ENCODE results near the gene TRMT61B. TPM values are rescaled to one million over a fixed set of nuclear protein-coding genes. Genes with fewer than 3 reads are reported as not detected.

The TRMT61B gene
- total RNA-seq, 1 experiment from 2014 or later, result 24.0 TPM

GRCh38 chr2:28802975-28803429 is 67.1 kb downstream of the TRMT61B start (continued):
- TF ChIP-seq, protein P1, sequence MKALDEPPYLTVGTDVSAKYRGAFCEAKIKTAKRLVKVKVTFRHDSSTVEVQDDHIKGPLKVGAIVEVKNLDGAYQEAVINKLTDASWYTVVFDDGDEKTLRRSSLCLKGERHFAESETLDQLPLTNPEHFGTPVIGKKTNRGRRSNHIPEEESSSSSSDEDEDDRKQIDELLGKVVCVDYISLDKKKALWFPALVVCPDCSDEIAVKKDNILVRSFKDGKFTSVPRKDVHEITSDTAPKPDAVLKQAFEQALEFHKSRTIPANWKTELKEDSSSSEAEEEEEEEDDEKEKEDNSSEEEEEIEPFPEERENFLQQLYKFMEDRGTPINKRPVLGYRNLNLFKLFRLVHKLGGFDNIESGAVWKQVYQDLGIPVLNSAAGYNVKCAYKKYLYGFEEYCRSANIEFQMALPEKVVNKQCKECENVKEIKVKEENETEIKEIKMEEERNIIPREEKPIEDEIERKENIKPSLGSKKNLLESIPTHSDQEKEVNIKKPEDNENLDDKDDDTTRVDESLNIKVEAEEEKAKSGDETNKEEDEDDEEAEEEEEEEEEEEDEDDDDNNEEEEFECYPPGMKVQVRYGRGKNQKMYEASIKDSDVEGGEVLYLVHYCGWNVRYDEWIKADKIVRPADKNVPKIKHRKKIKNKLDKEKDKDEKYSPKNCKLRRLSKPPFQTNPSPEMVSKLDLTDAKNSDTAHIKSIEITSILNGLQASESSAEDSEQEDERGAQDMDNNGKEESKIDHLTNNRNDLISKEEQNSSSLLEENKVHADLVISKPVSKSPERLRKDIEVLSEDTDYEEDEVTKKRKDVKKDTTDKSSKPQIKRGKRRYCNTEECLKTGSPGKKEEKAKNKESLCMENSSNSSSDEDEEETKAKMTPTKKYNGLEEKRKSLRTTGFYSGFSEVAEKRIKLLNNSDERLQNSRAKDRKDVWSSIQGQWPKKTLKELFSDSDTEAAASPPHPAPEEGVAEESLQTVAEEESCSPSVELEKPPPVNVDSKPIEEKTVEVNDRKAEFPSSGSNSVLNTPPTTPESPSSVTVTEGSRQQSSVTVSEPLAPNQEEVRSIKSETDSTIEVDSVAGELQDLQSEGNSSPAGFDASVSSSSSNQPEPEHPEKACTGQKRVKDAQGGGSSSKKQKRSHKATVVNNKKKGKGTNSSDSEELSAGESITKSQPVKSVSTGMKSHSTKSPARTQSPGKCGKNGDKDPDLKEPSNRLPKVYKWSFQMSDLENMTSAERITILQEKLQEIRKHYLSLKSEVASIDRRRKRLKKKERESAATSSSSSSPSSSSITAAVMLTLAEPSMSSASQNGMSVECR (CRISPR knock-in tag; IDR thresholded peaks at IDR 0.05; ENCODE audit: borderline replicate concordance), result no peak
- no peak for TF ChIP-seq FOXK1 (CRISPR knock-in tag; IDR thresholded peaks at IDR 0.05)
- TF ChIP-seq, protein P2, sequence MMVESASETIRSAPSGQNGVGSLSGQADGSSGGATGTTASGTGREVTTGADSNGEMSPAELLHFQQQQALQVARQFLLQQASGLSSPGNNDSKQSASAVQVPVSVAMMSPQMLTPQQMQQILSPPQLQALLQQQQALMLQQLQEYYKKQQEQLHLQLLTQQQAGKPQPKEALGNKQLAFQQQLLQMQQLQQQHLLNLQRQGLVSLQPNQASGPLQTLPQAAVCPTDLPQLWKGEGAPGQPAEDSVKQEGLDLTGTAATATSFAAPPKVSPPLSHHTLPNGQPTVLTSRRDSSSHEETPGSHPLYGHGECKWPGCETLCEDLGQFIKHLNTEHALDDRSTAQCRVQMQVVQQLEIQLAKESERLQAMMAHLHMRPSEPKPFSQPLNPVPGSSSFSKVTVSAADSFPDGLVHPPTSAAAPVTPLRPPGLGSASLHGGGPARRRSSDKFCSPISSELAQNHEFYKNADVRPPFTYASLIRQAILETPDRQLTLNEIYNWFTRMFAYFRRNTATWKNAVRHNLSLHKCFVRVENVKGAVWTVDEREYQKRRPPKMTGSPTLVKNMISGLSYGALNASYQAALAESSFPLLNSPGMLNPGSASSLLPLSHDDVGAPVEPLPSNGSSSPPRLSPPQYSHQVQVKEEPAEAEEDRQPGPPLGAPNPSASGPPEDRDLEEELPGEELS (CRISPR knock-in tag; IDR thresholded peaks at IDR 0.05), result no peak
- no peak for TF ChIP-seq TEAD1 (CRISPR knock-in tag; IDR thresholded peaks at IDR 0.05)
- no peak for TF ChIP-seq AR (CRISPR knock-in tag; IDR thresholded peaks at IDR 0.05)
- TF ChIP-seq GABPB1 (CRISPR knock-in tag; IDR thresholded peaks at IDR 0.05), result no peak
- TF ChIP-seq KAT7 (CRISPR knock-in tag; IDR thresholded peaks at IDR 0.05; ENCODE audit: borderline replicate concordance), result no peak
- TF ChIP-seq, protein P3, sequence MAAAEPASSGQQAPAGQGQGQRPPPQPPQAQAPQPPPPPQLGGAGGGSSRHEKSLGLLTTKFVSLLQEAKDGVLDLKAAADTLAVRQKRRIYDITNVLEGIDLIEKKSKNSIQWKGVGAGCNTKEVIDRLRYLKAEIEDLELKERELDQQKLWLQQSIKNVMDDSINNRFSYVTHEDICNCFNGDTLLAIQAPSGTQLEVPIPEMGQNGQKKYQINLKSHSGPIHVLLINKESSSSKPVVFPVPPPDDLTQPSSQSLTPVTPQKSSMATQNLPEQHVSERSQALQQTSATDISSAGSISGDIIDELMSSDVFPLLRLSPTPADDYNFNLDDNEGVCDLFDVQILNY (CRISPR knock-in tag; IDR thresholded peaks at IDR 0.05), result no peak

DNA sequence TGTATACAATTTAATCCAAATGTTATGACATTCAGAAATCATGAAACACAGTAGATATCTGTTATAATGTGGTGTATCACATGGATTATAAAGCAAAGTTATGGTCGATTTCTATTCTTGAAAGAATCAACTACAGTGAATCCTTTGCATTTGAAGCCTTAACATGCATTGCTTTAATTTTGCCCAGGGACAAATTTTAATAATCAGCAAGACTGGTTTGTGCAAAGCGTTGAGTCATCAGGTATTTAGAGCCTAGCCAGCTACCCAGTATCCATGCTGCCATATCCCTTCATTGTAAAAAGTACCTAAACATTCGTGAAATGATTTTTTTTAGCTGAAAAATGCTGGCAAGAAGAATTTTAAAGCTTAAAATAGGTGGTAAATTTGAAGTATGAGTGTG is 68.4 kb downstream of the TRMT61B start:
- Mint-ChIP-seq H3K36me3 (peaks cover 39% of the 10 kb centered on the region), H3K4me3 (no peak overlapping the region), H3K9me3 (peaks cover 4% of the 10 kb centered on the region), H3K4me1 (no peaks in the 10 kb centered on the region), H3K27ac (no peak overlapping the region), H3K27me3 (ENCODE audit: low read depth) (no peaks in the 10 kb centered on the region)
- POLR2A ChIA-PET, result no interaction called here
- ATAC-seq, result no peak
- no peak for DNase-seq (ENCODE audit: low spot score)
- CTCF ChIA-PET, result no interaction called here
- no peak for TF ChIP-seq ZMAT4 (CRISPR knock-in tag; IDR thresholded peaks at IDR 0.05)
- no peak for TF ChIP-seq GTF2I (CRISPR knock-in tag; conservative IDR thresholded peaks at IDR 0.05)
- TF ChIP-seq, protein P4, sequence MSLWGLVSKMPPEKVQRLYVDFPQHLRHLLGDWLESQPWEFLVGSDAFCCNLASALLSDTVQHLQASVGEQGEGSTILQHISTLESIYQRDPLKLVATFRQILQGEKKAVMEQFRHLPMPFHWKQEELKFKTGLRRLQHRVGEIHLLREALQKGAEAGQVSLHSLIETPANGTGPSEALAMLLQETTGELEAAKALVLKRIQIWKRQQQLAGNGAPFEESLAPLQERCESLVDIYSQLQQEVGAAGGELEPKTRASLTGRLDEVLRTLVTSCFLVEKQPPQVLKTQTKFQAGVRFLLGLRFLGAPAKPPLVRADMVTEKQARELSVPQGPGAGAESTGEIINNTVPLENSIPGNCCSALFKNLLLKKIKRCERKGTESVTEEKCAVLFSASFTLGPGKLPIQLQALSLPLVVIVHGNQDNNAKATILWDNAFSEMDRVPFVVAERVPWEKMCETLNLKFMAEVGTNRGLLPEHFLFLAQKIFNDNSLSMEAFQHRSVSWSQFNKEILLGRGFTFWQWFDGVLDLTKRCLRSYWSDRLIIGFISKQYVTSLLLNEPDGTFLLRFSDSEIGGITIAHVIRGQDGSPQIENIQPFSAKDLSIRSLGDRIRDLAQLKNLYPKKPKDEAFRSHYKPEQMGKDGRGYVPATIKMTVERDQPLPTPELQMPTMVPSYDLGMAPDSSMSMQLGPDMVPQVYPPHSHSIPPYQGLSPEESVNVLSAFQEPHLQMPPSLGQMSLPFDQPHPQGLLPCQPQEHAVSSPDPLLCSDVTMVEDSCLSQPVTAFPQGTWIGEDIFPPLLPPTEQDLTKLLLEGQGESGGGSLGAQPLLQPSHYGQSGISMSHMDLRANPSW (CRISPR knock-in tag; conservative IDR thresholded peaks at IDR 0.05; ENCODE audit: low read depth), result no peak

Other genes with a start within 250 kb of the TRMT61B start
- gene PPP1CB, start 118.5 kb downstream of the TRMT61B start, total RNA-seq (2021), result 122 to 133 TPM (median 124 TPM) in 3 replicates
- gene SPDYA, start 59.5 kb downstream of the TRMT61B start, total RNA-seq (2021), result 0.30 to 0.61 TPM (median 0.46 TPM) in 3 replicates
- 92.4 to 112 TPM (median 103 TPM) in 3 replicates for gene WDR43, start 24.4 kb upstream of the TRMT61B start, total RNA-seq (2021)
- gene TOGARAM2, start 111.0 kb upstream of the TRMT61B start, total RNA-seq (2021), result 0.62 to 1.0 TPM (median 1.0 TPM) in 3 replicates
- gene PCARE, start 204.2 kb upstream of the TRMT61B start, total RNA-seq (2021), result not detected in 3 replicates
- 0.21 to 0.62 TPM (median 0.39 TPM) in 3 replicates for gene CLIP4, start 245.1 kb upstream of the TRMT61B start, total RNA-seq (2021)